Smooth muscle cell (in vitro differentiated cells): ENCODE data around the gene CTSE. TPM values are rescaled to one million over a fixed set of nuclear protein-coding genes. Genes with fewer than 3 reads are reported as not detected.

ENCODE experiments used
- DNase-seq: peaks from one replicate; lab custom pipeline; 2025; ENCODE audit not compliant: unreplicated experiment; lab: John Stamatoyannopoulos, UW
- H2AFZ ChIP-seq: fragments of 200-600 bp; sonication (generic); 2 replicates; pipeline ENCODE4 v1.6.0; 2016; ENCODE audit warnings: antibody characterized with exemption, low read depth, mild to moderate bottlenecking
- H3F3A ChIP-seq: fragments of 200-600 bp; sonication (generic); 2 replicates; pipeline ENCODE4 v1.6.0; 2017; ENCODE audit warnings: antibody characterized with exemption, low read depth
- H3K27ac ChIP-seq: fragments of 200-600 bp; sonication (generic); 2 replicates; pipeline ENCODE4 v1.5.1; 2016; ENCODE audit warnings: low read depth, mild to moderate bottlenecking
- H3K27me3 ChIP-seq: fragments of 200-600 bp; sonication (generic); 2 replicates; pipeline ENCODE4 v1.6.1; 2016; ENCODE audit warnings: low read depth, mild to moderate bottlenecking
- H3K36me3 ChIP-seq: fragments of 200-600 bp; sonication (generic); 2 replicates; pipeline ENCODE4 v1.5.1; 2016; ENCODE audit warnings: low read depth
- H3K4me1 ChIP-seq: fragments of 200-600 bp; sonication (generic); 2 replicates; pipeline ENCODE4 v1.5.1; 2016; ENCODE audit warnings: low read depth
- H3K4me2 ChIP-seq: fragments of 200-600 bp; sonication (generic); 2 replicates; pipeline ENCODE4 v1.6.0; 2016; ENCODE audit warnings: mild to moderate bottlenecking
- H3K4me3 ChIP-seq: fragments of 200-600 bp; sonication (generic); 2 replicates; pipeline ENCODE4 v1.5.1; 2016; ENCODE audit warnings: mild to moderate bottlenecking
- H3K79me2 ChIP-seq: fragments of 200-600 bp; sonication (generic); 2 replicates; pipeline ENCODE4 v1.6.0; 2016; ENCODE audit warnings: low read depth, mild to moderate bottlenecking
- H3K9ac ChIP-seq: fragments of 200-600 bp; sonication (generic); 2 replicates; pipeline ENCODE4 v1.6.0; 2016; ENCODE audit warnings: low read depth
- H3K9me3 ChIP-seq: fragments of 200-600 bp; sonication (generic); replicated peaks from 2 replicates; pipeline ENCODE4 v1.5.1; 2016; ENCODE audit warnings: low read depth
- H4K20me1 ChIP-seq: fragments of 200-600 bp; sonication (generic); 2 replicates; pipeline ENCODE4 v1.6.0; 2016; ENCODE audit warnings: low read depth
- CTCF ChIP-seq: fragments of 200-600 bp; sonication (generic); IDR thresholded peaks from 2 replicates; pipeline ENCODE4 v1.5.1; 2017; ENCODE audit warnings: borderline replicate concordance, mild to moderate bottlenecking, antibody characterized with exemption; ENCODE audit not compliant: insufficient read depth, poor library complexity, severe bottlenecking
- WGBS: methylation state at CpG from one replicate; pipeline ENCODE4 v1.1.7; 2016; ENCODE audit warnings: low lambda C conversion rate; 5-methylcytosine and 5-hydroxymethylcytosine counted together
- polyA plus RNA-seq: library from polyadenylated mRNA; unstranded; fragments of >200 nt; fragmentation: Nextera tagmentation; extraction: Ambion mirVana; gene quantifications from 2 replicates; pipeline ENCODE4 v1.2.1, GENCODE V29; 2016
- total RNA-seq: library from RNA; depleted of rRNA; stranded (reverse); fragments of >200 nt; gene quantifications from 2 replicates; pipeline ENCODE4 v1.2.3, GENCODE V29; 2014

The CTSE gene
- total and polyA plus RNA-seq, 2 experiments from 2014 or later: not detected

GRCh38 chr1:205992218-205992882, 31.3 kb downstream of the CTSE start:
- Histone ChIP-seq H3K4me1 (no peaks in the 10 kb centered on the region), H3K27me3 (no peaks in the 10 kb centered on the region), H3K4me2 (no peak overlapping the region), H3K4me3 (no peak overlapping the region), H3F3A (no peaks in the 10 kb centered on the region), H4K20me1 (no peaks in the 10 kb centered on the region), H3K27ac (no peak overlapping the region), H2AFZ (no peak overlapping the region), H3K36me3 (peaks cover 11% of the 10 kb centered on the region), H3K79me2 (peaks cover 5% of the 10 kb centered on the region), H3K9me3 (no peaks in the 10 kb centered on the region), H3K9ac (no peak overlapping the region)
- DNase-seq: no peak
- 97% methylated on average over 14 of the region's 14 CpGs for WGBS
- TF ChIP-seq CTCF: no peak

- no peak overlapping the region for H3K4me3 ChIP-seq
- 59% methylated on average over 4 of the region's 4 CpGs for WGBS
- TF ChIP-seq CTCF: no peak
- no peaks in the 10 kb centered on the region for H4K20me1 ChIP-seq
- DNase-seq: no peak
- no peak overlapping the region for H2AFZ ChIP-seq
- no peaks in the 10 kb centered on the region for H3K4me1 ChIP-seq
- H3K27ac ChIP-seq: no peak overlapping the region
- no peaks in the 10 kb centered on the region for H3K9me3 ChIP-seq
- H3K79me2 ChIP-seq: no peaks in the 10 kb centered on the region
- no peak overlapping the region for H3K9ac ChIP-seq
- no peaks in the 10 kb centered on the region for H3K27me3 ChIP-seq
- H3K4me2 ChIP-seq: no peak overlapping the region
- peaks cover 11% of the 10 kb centered on the region for H3K36me3 ChIP-seq
- H3F3A ChIP-seq: no peaks in the 10 kb centered on the region
These were observed 32.5 kb downstream of the CTSE start for GRCh38 chr1:205991237-205991636.

- TF ChIP-seq CTCF: no peak
- WGBS: 96% methylated on average over 2 of the region's 2 CpGs
- H3K9me3 ChIP-seq: no peaks in the 10 kb centered on the region
These were observed 33.5 kb downstream of the CTSE start for GRCh38 chr1:205990226-205990625.

GRCh38 chr1:205989786-205990185, 33.9 kb downstream of the CTSE start:
- Histone ChIP-seq H3K9me3 (no peaks in the 10 kb centered on the region), H3F3A (no peaks in the 10 kb centered on the region), H3K36me3 (peaks cover 11% of the 10 kb centered on the region), H3K9ac (no peak overlapping the region), H3K27ac (no peak overlapping the region), H3K4me3 (no peak overlapping the region), H4K20me1 (no peaks in the 10 kb centered on the region), H3K79me2 (no peaks in the 10 kb centered on the region), H2AFZ (no peak overlapping the region), H3K4me1 (no peaks in the 10 kb centered on the region), H3K27me3 (no peaks in the 10 kb centered on the region), H3K4me2 (no peak overlapping the region)
- 84% methylated on average over 5 of the region's 5 CpGs for WGBS
- TF ChIP-seq CTCF: no peak
- DNase-seq: no peak

More at GRCh38 chr1:205990226-205990625, 33.5 kb downstream of the CTSE start:
- no peak overlapping the region for H3K9ac ChIP-seq
- no peaks in the 10 kb centered on the region for H3K27me3 ChIP-seq
- H3K4me3 ChIP-seq: no peak overlapping the region
- no peaks in the 10 kb centered on the region for H3K79me2 ChIP-seq
- no peaks in the 10 kb centered on the region for H4K20me1 ChIP-seq
- no peak for DNase-seq
- H2AFZ ChIP-seq: no peak overlapping the region
- no peaks in the 10 kb centered on the region for H3K4me1 ChIP-seq
- H3K36me3 ChIP-seq: peaks cover 11% of the 10 kb centered on the region
- H3K4me2 ChIP-seq: no peak overlapping the region
- H3K27ac ChIP-seq: no peak overlapping the region
- no peaks in the 10 kb centered on the region for H3F3A ChIP-seq
